Endodermal cell (in vitro differentiated cells): Measurements from ENCODE around the gene GRPR. TPM values are rescaled to one million over a fixed set of nuclear protein-coding genes. Genes with fewer than 3 reads are reported as not detected.

Experiments
- DNase-seq: peaks from one replicate; pipeline ENCODE4 v3.0.0-alpha.2; 2017
- H3K27ac ChIP-seq: 2 replicates; pipeline ENCODE4 v1.5.1; 2013; ENCODE audit warnings: mild to moderate bottlenecking, low read depth, low read length, moderate library complexity
- H3K27me3 ChIP-seq: 2 replicates; pipeline ENCODE4 v1.6.1; 2013; ENCODE audit warnings: mild to moderate bottlenecking, low read length, moderate library complexity; ENCODE audit not compliant: insufficient read depth, control insufficient read depth, poor library complexity, severe bottlenecking
- H3K36me3 ChIP-seq: 2 replicates; pipeline ENCODE4 v1.7.0; 2013; ENCODE audit warnings: mild to moderate bottlenecking, low read length, moderate library complexity; ENCODE audit not compliant: control insufficient read depth, insufficient read depth
- H3K4me1 ChIP-seq: one replicate; pipeline ENCODE4 v1.7.0; 2013; ENCODE audit warnings: low read length; ENCODE audit not compliant: control insufficient read depth, insufficient read depth
- H3K4me3 ChIP-seq: 2 replicates; pipeline ENCODE4 v1.5.1; 2013; ENCODE audit warnings: mild to moderate bottlenecking, low read length, moderate library complexity
- H3K9ac ChIP-seq: 2 replicates; pipeline ENCODE4 v1.6.1; 2013; ENCODE audit warnings: mild to moderate bottlenecking, low read length, moderate library complexity; ENCODE audit not compliant: poor library complexity, severe bottlenecking; ENCODE audit errors: extremely low read depth
- H3K9me3 ChIP-seq: 2 replicates; pipeline ENCODE4 v1.6.1; 2013; ENCODE audit warnings: mild to moderate bottlenecking, low read length, moderate library complexity; ENCODE audit not compliant: control insufficient read depth
- H3K27ac Mint-ChIP-seq: 2 replicates; pipeline ENCODE4 v1.8.0; 2020; ENCODE audit warnings: mixed read lengths
- H3K27me3 Mint-ChIP-seq: 2 replicates; pipeline ENCODE4 v1.8.0; 2021; ENCODE audit warnings: mild to moderate bottlenecking, mixed read lengths; ENCODE audit not compliant: insufficient read depth
- H3K36me3 Mint-ChIP-seq: 2 replicates; pipeline ENCODE4 v1.8.0; 2020; ENCODE audit warnings: low read depth, mixed read lengths
- H3K4me1 Mint-ChIP-seq: 2 replicates; pipeline ENCODE4 v1.8.0; 2020; ENCODE audit warnings: mixed read lengths
- H3K4me3 Mint-ChIP-seq: 2 replicates; pipeline ENCODE4 v1.8.0; 2020; ENCODE audit warnings: mild to moderate bottlenecking, moderate library complexity, mixed read lengths
- H3K9me3 Mint-ChIP-seq: 2 replicates; pipeline ENCODE4 v1.8.0; 2020; ENCODE audit warnings: mild to moderate bottlenecking, mixed read lengths
- WGBS, 2 experiments: methylation state at CpG; one replicate each; pipeline versions ENCODE4 v1.1.5 to v1.1.7; 2013; ENCODE audit warnings: missing lambda C conversion rate in 2 of 2, mixed read lengths in 1 of 2; ENCODE audit not compliant: insufficient coverage in 1 of 2, insufficient read length in 1 of 2; 5-methylcytosine and 5-hydroxymethylcytosine counted together
- total RNA-seq, 2 donors: library from RNA; stranded (reverse); fragmentation: NEBNext Ultra II Directional in 1 of 2; extraction: Animal tissue kit (Norgen Biotek cat#: 25700) in 1 of 2; gene quantifications; 2 replicates in 1 of 2; 3 replicates in 1 of 2; pipeline ENCODE4 v1.2.1, GENCODE V29; 2021
- TF ChIP-seq, protein P1 (sequence below): fragments of 200-600 bp; sonication (generic); conservative IDR thresholded peaks from 2 replicates; pipeline ENCODE4 v1.5.0; 2021; ENCODE audit warnings: antibody characterized with exemption, mild to moderate bottlenecking

Gene GRPR
- total RNA-seq, 2 donors from 2014 or later = 20.8 to 63.1 TPM

DNA sequence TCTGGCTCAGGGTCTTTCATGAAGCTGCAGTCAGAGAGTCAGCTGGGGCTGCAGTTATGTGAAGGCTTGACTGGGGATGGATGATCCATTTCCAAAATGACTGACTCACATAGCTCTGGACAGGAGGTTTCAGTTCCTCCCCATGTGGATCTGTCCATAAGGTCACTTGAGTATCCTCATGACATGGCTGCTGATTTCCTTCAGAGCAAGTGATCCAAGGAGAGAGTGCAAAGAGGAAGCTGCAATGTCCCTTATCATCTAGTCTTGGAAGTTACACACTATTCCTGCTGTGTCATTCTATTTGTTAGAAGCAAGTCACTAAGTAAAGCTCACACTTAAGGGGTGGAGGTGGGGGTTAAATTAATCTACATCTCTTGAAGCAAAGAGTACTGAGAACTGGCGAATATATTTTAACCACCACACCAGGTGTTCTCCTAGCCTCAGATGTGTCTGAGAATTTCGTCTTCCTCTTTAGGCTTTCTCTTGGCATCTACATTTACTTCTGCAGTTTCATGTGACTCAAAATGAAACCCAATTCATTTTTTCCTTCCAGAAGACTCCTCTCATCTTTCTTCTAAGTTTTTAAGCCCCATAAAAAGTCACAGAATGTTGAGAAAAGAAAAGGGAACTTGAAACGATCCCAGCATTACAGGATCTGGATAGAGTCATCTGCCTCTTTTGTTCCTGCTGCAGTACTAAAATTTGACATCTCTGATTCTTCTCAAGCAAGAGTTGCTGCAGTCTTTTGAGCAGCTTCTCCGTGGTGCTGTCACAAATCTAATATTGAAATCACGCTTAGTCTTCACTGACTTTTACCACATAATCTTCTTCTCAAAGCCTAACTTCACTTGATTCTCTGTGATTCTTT is 3.8 kb upstream of the GRPR start:
- DNase-seq = no peak
- H3K27ac ChIP-seq = no peak overlapping the region
- no peaks in the 10 kb centered on the region for H3K27me3 Mint-ChIP-seq
- no peak overlapping the region for H3K27ac Mint-ChIP-seq
- WGBS, 2 experiments = 93 to 100% methylated on average over 4 to 5 of the region's 5 CpGs
- TF ChIP-seq, protein P1, sequence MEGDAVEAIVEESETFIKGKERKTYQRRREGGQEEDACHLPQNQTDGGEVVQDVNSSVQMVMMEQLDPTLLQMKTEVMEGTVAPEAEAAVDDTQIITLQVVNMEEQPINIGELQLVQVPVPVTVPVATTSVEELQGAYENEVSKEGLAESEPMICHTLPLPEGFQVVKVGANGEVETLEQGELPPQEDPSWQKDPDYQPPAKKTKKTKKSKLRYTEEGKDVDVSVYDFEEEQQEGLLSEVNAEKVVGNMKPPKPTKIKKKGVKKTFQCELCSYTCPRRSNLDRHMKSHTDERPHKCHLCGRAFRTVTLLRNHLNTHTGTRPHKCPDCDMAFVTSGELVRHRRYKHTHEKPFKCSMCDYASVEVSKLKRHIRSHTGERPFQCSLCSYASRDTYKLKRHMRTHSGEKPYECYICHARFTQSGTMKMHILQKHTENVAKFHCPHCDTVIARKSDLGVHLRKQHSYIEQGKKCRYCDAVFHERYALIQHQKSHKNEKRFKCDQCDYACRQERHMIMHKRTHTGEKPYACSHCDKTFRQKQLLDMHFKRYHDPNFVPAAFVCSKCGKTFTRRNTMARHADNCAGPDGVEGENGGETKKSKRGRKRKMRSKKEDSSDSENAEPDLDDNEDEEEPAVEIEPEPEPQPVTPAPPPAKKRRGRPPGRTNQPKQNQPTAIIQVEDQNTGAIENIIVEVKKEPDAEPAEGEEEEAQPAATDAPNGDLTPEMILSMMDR = no peak
- H3K9me3 Mint-ChIP-seq = peaks cover 43% of the 10 kb centered on the region
- no peaks in the 10 kb centered on the region for H3K27me3 ChIP-seq
- H3K9me3 ChIP-seq = peaks cover 26% of the 10 kb centered on the region
- H3K9ac ChIP-seq = no peak overlapping the region
- H3K4me1 ChIP-seq = no peaks in the 10 kb centered on the region
- no peaks in the 10 kb centered on the region for H3K36me3 ChIP-seq
- peaks cover 23% of the 10 kb centered on the region for H3K36me3 Mint-ChIP-seq
- H3K4me3 ChIP-seq = peak overlapping the region; percentile 64
- H3K4me1 Mint-ChIP-seq = peaks cover 24% of the 10 kb centered on the region
- H3K4me3 Mint-ChIP-seq = no peak overlapping the region

DNA sequence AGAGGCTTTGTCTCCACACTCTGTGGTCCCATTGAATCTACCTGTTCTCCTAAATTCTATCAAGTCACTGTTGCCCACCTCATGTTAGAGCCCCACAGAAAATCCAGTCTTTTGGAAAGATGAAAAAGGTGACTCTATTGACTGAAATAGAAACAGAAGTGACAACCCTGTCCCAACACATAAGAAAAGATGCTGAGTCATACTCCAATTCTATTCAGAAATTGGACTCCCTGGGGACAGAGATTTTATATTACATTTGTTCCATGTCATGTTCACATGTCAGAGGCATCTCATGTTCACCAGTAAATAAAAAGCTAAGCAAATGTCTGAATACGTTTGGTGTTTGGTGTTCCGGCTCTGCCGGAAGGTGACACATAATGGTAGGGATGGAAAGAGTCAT is 2.9 kb upstream of the GRPR start:
- Mint-ChIP-seq H3K36me3 (peaks cover 23% of the 10 kb centered on the region), H3K4me3 (no peak overlapping the region), H3K27ac (no peak overlapping the region), H3K4me1 (peaks cover 25% of the 10 kb centered on the region), H3K9me3 (peaks cover 37% of the 10 kb centered on the region), H3K27me3 (no peaks in the 10 kb centered on the region)
- Histone ChIP-seq H3K4me3 (no peak overlapping the region), H3K4me1 (no peaks in the 10 kb centered on the region), H3K27ac (no peak overlapping the region), H3K27me3 (no peaks in the 10 kb centered on the region), H3K36me3 (no peaks in the 10 kb centered on the region), H3K9me3 (peaks cover 26% of the 10 kb centered on the region), H3K9ac (no peak overlapping the region)
- WGBS, 2 experiments = 95% methylated on average over 3 of the region's 3 CpGs; no CpG with 5 or more reads in 1 of the 2 experiments
- no peak for DNase-seq
- TF ChIP-seq, protein P1 = no peak

DNA sequence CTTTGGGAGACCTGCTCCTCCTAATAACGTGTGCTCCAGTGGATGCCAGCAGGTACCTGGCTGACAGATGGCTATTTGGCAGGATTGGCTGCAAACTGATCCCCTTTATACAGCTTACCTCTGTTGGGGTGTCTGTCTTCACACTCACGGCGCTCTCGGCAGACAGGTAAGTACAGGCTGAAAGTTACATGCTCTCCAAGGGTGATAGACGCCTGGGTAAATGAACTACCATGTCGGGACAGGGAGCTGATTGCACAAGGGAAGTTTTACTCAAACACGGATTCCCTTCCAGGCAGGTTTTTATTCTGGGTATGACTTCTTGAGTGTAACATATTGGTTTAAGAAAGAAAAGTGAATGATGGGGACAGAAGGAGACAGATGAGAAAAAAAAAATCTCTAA is 836 bp downstream of the GRPR start:
- Mint-ChIP-seq H3K4me1 (peaks cover 34% of the 10 kb centered on the region), H3K4me3 (peak overlapping the region; percentile 55), H3K36me3 (peaks cover 5% of the 10 kb centered on the region), H3K9me3 (peaks cover 12% of the 10 kb centered on the region), H3K27ac (no peak overlapping the region), H3K27me3 (no peaks in the 10 kb centered on the region)
- Histone ChIP-seq H3K27ac (no peak overlapping the region), H3K36me3 (no peaks in the 10 kb centered on the region), H3K4me1 (no peaks in the 10 kb centered on the region), H3K9ac (peak overlapping the region; percentile 15), H3K9me3 (peaks cover 7% of the 10 kb centered on the region), H3K27me3 (no peaks in the 10 kb centered on the region), H3K4me3 (peak overlapping the region; percentile 77)
- no peak for DNase-seq
- WGBS, 2 experiments = 85 to 88% methylated on average over 3 to 7 of the region's 7 CpGs
- TF ChIP-seq, protein P1 = no peak
